ENCODE measurements around the gene KCNMB2.

KCNMB2 gene

GRCh38 chr3:178658694-178659325 lies 122.6 kb downstream of the KCNMB2 start:
- TF ChIP-seq, protein P1, sequence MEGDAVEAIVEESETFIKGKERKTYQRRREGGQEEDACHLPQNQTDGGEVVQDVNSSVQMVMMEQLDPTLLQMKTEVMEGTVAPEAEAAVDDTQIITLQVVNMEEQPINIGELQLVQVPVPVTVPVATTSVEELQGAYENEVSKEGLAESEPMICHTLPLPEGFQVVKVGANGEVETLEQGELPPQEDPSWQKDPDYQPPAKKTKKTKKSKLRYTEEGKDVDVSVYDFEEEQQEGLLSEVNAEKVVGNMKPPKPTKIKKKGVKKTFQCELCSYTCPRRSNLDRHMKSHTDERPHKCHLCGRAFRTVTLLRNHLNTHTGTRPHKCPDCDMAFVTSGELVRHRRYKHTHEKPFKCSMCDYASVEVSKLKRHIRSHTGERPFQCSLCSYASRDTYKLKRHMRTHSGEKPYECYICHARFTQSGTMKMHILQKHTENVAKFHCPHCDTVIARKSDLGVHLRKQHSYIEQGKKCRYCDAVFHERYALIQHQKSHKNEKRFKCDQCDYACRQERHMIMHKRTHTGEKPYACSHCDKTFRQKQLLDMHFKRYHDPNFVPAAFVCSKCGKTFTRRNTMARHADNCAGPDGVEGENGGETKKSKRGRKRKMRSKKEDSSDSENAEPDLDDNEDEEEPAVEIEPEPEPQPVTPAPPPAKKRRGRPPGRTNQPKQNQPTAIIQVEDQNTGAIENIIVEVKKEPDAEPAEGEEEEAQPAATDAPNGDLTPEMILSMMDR (IDR thresholded peaks at IDR 0.05; ENCODE audit: insufficient read depth, low read depth, low read length, missing control alignments) = no peak
- no peak overlapping the region for H3K4me3 ChIP-seq (ENCODE audit: low read length)
- DNase-seq (ENCODE audit: low read depth) = no peak

GRCh38 chr3:178663201-178663934 lies 127.1 kb downstream of the KCNMB2 start:
- no peak for DNase-seq (ENCODE audit: low read depth)
- TF ChIP-seq, protein P1 (IDR thresholded peaks at IDR 0.05; ENCODE audit: insufficient read depth, low read depth, low read length, missing control alignments) = no peak
- H3K4me3 ChIP-seq (ENCODE audit: low read length) = no peak overlapping the region

GRCh38 chr3:178665747-178666146 lies 129.5 kb downstream of the KCNMB2 start:
- no peak for DNase-seq (ENCODE audit: low read depth)
- TF ChIP-seq, protein P1 (IDR thresholded peaks at IDR 0.05; ENCODE audit: insufficient read depth, low read depth, low read length, missing control alignments) = no peak
- no peak overlapping the region for H3K4me3 ChIP-seq (ENCODE audit: low read length)

DNA sequence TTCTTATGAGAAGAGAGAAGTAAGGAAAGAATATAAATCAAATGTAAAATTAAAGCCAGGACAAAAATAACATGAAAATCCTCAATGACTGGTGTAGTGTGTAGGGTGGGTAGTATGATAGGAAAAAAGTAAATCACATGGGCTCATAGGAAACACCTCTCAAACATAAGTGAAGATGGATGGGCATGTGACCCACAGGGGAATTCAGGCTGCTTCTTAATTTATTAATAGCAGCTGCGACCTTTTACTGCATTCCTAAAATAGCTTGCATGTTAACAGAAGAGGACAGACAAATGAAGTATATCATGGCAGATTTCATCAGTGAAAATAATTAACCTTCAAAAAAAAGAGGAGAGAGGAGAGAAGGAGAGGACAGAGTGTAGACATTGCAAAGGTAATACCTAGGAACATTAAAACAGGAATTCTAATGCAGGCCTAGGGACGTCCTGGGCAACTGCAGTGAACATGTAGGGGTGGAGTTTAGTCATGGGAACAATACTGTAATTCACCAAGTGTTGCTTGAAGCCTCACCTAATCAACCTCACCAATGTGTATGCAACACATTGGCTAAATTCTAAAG lies 132.9 kb downstream of the KCNMB2 start:
- H3K4me3 ChIP-seq (ENCODE audit: low read length) = no peak overlapping the region
- DNase-seq (ENCODE audit: low read depth) = no peak
- TF ChIP-seq, protein P1 (IDR thresholded peaks at IDR 0.05; ENCODE audit: insufficient read depth, low read depth, low read length, missing control alignments) = no peak

DNA sequence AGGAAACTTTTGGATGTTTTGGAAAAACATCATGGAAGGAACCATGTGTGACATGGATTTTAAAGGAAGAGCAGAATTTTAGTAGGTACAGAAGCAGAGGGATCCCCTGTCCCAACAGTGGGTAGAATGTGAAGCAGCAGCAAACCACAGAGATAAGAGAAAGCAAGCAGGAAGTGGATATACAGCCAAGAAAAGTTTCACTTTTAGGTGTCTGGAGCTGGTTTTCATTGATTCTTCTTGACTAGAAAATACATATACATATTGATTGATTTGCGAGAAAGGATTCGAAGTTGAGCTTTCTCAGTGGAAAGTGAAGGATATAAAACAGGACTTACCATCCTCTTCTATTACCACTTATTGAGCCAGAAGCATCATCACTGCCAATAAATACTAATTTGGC lies 133.5 kb downstream of the KCNMB2 start:
- TF ChIP-seq, protein P1 (IDR thresholded peaks at IDR 0.05; ENCODE audit: insufficient read depth, low read depth, low read length, missing control alignments) = no peak

GRCh38 chr3:178671377-178671776 lies 135.1 kb downstream of the KCNMB2 start:
- TF ChIP-seq, protein P1 (IDR thresholded peaks at IDR 0.05; ENCODE audit: insufficient read depth, low read depth, low read length, missing control alignments) = no peak
- DNase-seq (ENCODE audit: low read depth) = no peak
- no peak overlapping the region for H3K4me3 ChIP-seq (ENCODE audit: low read length)

More for the DNA sequence above, 133.5 kb downstream of the KCNMB2 start:
- DNase-seq (ENCODE audit: low read depth) = no peak
- H3K4me3 ChIP-seq (ENCODE audit: low read length) = no peak overlapping the region

Data from epithelial cell of esophagus (primary cell).